Common myeloid progenitor, CD34-positive (primary cell): ENCODE data around the gene TNRC6C.
A peak's percentile ranks its signal among the peaks of the same experiment; 100 is the strongest.
"Not testable (repeated sequence)": the region's sequence is repeated elsewhere in the genome, so short reads cannot be mapped to it uniquely, and the experiment has no call there.

Experiments used
- CTCF ChIA-PET: fragments of 350-600 bp; sonication (Branson Sonifier 250); formaldehyde crosslinking; loops from one replicate; lab custom pipeline; 2021; ENCODE audit warnings: antibody characterized with exemption; lab: Charles Lee
- POLR2A ChIA-PET: fragments of 350-600 bp; sonication (Branson Sonifier 250); formaldehyde crosslinking; loops from one replicate; lab custom pipeline; 2021; ENCODE audit warnings: antibody characterized with exemption; lab: Charles Lee
- DNase-seq, 3 donors: peaks; one replicate each; pipeline versions ENCODE4 v3.0.0 to v3.0.0-alpha.2; 2013
- H3K27ac ChIP-seq, 2 experiments: 1 replicate in 1 of 2; 2 replicates in 1 of 2; pipeline ENCODE4 v1.7.0; 2013; ENCODE audit warnings: inconsistent platforms in 2 of 2, low read length in 2 of 2, mild to moderate bottlenecking in 2 of 2, low read depth in 1 of 2, moderate library complexity in 1 of 2; ENCODE audit not compliant: severe bottlenecking in 2 of 2, insufficient read depth in 1 of 2, poor library complexity in 1 of 2
- H3K27me3 ChIP-seq, 5 experiments: replicated peaks in 2 of 5; 1 replicate in 3 of 5; 2 replicates in 2 of 5; pipeline versions ENCODE4 v1.6.1 to v1.7.0; 2013; ENCODE audit warnings: low read length in 4 of 5, mild to moderate bottlenecking in 2 of 5, moderate library complexity in 2 of 5, inconsistent platforms in 1 of 5; ENCODE audit not compliant: insufficient read depth in 5 of 5, control insufficient read depth in 4 of 5
- H3K36me3 ChIP-seq, 4 experiments: 1 replicate in 2 of 4; 2 replicates in 2 of 4; pipeline versions ENCODE4 v1.6.1 to v1.7.0; 2013; ENCODE audit warnings: low read length in 3 of 4, control low read depth in 1 of 4, mild to moderate bottlenecking in 1 of 4; ENCODE audit not compliant: control insufficient read depth in 4 of 4, insufficient read depth in 4 of 4
- H3K4me1 ChIP-seq, 4 experiments: 1 replicate in 3 of 4; 2 replicates in 1 of 4; pipeline versions ENCODE4 v1.6.1 to v1.7.1; 2013; ENCODE audit warnings: low read length in 3 of 4, mild to moderate bottlenecking in 3 of 4, control low read depth in 1 of 4, inconsistent platforms in 1 of 4, moderate library complexity in 1 of 4; ENCODE audit not compliant: control insufficient read depth in 4 of 4, insufficient read depth in 4 of 4; ENCODE audit errors: control extremely low read depth in 1 of 4
- H3K4me3 ChIP-seq, 7 experiments: 1 replicate in 4 of 7; 2 replicates in 3 of 7; pipeline versions ENCODE4 v1.5.1 to v1.7.0; 2013; ENCODE audit warnings: mild to moderate bottlenecking in 7 of 7, low read length in 6 of 7, moderate library complexity in 6 of 7, inconsistent platforms in 2 of 7, low read depth in 2 of 7, control low read depth in 1 of 7; ENCODE audit not compliant: insufficient read depth in 4 of 7, control insufficient read depth in 1 of 7; ENCODE audit errors: extremely low read depth in 1 of 7
- H3K9me3 ChIP-seq, 5 experiments: 1 replicate in 4 of 5; 2 replicates in 1 of 5; pipeline versions ENCODE4 v1.6.1 to v1.7.1; 2013; ENCODE audit warnings: low read length in 4 of 5, mild to moderate bottlenecking in 2 of 5, inconsistent platforms in 1 of 5, low read depth in 1 of 5, moderate library complexity in 1 of 5; ENCODE audit not compliant: control insufficient read depth in 4 of 5, insufficient read depth in 2 of 5; ENCODE audit errors: control extremely low read depth in 1 of 5
- WGBS: methylation state at CpG from one replicate; pipeline ENCODE4 v1.1.5; 2013; ENCODE audit not compliant: insufficient coverage; 5-methylcytosine and 5-hydroxymethylcytosine counted together

TNRC6C gene

DNA sequence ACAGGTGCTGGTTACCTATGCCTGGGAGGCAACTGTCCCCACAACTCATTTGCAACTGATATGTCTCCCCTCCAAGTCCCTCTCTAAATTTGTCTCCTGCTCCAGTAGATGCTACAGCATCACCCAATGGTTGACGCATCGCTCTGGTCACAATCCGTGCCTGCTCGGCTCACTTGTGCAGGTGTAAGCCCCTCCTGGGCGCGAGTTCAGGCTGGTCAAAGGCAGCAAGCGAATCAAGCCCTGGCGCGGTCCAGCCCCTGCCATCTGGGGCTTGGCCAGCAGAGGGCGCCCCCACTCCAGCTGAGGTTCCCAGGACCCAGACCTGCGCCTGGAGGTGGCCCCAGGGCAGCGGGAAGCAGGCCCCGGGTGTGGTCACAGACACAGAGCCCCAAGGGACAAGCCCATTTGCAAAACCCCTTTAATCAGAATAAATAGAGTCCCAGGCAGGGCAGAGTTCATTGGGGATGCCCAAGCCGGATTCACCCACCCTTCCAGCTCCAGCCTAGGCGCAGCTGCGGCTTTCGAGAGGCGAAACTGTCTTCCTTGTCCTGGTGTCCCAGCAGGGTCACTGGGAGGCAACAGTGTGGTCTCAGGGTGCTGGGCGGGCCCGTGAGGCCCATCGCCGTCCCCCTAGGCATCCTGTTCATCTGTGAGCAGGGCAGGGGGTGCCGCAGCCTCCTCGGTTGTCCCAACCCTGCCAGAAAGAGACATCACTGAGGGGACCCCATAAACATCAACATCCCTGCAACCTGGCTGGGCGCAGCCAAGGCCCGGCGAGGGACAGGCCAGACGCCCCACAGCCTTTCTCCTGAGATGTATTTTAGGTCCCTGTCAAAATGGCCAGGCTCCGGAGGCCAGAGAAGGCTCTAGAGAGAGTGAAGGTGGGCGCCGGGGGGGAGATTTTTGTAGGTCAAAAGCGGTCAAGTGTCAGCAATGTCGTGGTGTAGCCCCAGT is 154.3 kb downstream of the TNRC6C start:
- no peak overlapping the region for H3K4me3 ChIP-seq
- ChIA-PET POLR2A (interaction anchor here (0.6 to 1.1 kb wide), 4 partner anchors 18 to 64 kb away, joined by 3 read pairs; partner anchors contain the start of gene TMC8), CTCF (interaction anchor here (0.6 to 9.4 kb wide), 14 partner anchors 10 to 138 kb away, joined by 3 to 122 read pairs (median 5); partner anchors contain the start of gene TMC8)
- peak; percentile 52 to 67 (median 61) for DNase-seq
- peaks cover 0 to 9% (median 5%) of the 10 kb centered on the region in 4 experiments for H3K4me1 ChIP-seq
- 75% methylated on average over 28 of the region's 33 CpGs for WGBS
- H3K36me3 ChIP-seq, result peaks cover 6 to 78% (median 53%) of the 10 kb centered on the region in 4 experiments
- no peaks in the 10 kb centered on the region for H3K9me3 ChIP-seq
- no peak overlapping the region for H3K27ac ChIP-seq
- H3K27me3 ChIP-seq, result no peaks in the 10 kb centered on the region

DNA sequence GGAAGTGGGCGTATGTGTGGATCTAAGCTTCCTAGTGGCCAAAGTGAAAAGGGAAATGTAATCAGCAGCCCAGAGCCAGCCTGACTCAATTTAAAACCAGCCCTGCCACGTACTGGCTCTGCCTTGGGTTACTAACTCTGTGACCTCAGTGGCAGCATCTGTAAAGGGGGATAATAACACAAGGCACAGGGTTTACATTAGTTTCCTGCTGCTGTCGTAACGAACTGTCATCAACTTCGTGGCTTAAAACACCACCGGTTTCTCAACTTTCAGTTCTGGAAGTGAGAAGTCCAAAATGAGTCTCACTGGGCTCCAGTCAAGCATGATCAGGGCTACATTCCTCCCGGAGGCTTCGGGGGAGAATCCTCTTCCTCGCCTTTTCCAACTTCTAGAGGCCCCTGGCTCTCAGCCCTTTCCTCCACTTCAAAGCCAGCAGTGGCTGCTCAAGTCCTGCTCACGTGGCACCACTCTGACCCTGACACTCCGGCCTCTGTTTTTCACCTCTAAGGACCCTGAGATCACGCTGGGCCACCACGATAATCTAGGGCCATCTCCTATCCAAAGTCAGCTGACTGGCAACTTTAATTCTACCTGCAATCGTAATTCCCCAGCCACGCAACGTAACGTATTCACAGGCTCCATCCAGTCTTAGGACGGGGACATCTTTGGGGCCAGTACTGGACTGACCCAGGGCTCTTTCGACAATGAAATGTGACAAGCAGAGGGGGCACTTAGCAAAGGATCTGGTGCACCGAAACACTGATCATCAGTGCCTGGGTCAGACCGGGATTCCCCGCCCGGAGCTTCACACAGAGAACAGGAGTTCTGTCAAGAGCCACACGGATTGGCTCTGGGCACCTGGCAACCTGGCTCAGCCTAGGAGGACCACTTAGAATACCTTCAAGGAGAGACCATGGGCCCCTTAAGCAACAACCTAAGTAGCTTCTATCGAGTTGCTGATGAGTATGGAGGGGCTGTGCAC is 155.6 kb downstream of the TNRC6C start:
- Histone ChIP-seq H3K36me3 (peaks cover 6 to 80% (median 53%) of the 10 kb centered on the region in 4 experiments), H3K27me3 (no peaks in the 10 kb centered on the region), H3K9me3 (no peaks in the 10 kb centered on the region), H3K27ac (no peak overlapping the region), H3K4me3 (no peak overlapping the region), H3K4me1 (peaks cover 0 to 16% (median 8%) of the 10 kb centered on the region in 4 experiments)
- ChIA-PET CTCF (interaction anchor here (0.7 to 9.4 kb wide), 14 partner anchors 8 to 308 kb away, joined by 3 to 122 read pairs (median 4); partner anchors contain the start of gene TMC8), POLR2A (interaction anchor here (0.8 to 1.1 kb wide), 3 partner anchors 13 to 62 kb away, joined by 3 read pairs; no protein-coding TSS in a partner anchor)
- WGBS, result 93% methylated on average over 25 of the region's 25 CpGs
- DNase-seq, result no peak

DNA sequence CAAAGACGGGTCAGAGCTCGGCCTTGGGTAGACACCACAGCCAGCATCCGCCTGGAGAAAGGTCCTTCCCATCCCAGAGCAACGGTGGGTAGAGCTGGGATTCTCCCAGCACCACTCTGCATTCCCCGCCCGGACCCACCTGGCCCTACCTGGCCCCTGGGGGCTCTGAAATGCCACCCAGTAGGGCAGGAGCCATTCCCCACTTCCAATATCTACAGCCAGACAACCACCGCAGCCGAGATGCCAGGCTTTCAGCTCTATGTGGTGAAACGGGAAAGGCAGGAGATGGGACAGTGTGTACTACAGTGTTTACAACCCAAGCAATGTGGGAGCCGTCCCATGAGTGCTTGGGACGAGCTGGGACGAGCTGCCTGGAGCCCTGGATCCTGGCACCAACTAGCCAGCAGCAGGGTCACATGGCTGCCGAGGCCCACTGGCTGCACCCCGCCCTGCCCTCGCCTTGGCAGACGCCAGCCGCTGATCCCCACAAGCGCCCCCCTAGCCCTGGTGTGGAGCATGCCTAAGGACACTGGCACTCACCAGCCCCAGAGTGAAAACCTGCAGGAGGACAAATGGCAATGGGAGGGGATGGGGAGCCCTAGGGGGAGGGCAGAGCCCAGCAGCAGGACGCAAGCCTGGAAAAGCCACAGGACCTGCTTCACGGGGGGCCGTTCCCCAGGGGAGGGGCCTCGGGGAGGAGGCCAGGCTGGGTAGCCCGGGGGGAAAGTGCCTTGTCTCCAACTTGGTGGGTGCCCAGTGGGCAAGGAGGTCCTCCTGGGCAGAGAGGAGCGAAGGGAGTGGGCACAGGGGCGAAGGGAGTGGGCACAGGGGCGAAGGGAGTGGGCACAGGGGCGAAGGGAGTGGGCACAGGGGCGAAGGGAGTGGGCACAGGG is 156.6 kb downstream of the TNRC6C start:
- peaks cover 6 to 77% (median 51%) of the 10 kb centered on the region in 4 experiments for H3K36me3 ChIP-seq

DNA sequence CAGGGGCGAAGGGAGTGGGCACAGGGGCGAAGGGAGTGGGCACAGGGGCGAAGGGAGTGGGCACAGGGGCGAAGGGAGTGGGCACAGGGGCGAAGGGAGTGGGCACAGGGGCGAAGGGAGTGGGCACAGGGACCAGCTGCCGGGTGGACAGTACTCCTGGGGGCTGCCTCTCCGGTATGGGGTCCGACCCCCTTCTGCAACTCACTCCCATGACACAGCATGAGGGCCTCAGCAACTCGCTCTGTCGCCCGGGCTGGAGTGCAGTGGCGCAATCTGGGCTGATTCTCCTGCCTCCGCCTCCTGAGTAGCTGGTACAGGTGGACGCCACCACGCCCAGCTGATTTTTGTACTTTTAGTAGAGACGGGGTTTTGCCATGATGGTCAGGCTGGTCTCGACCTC is 157.3 kb downstream of the TNRC6C start:
- CTCF ChIA-PET, result interaction anchor here (0.8 to 9.4 kb wide), 11 partner anchors 10 to 306 kb away, joined by 3 to 122 read pairs (median 4); partner anchors contain the start of genes TMC6 and TMC8
- POLR2A ChIA-PET, H3K27ac ChIP-seq, H3K27me3 ChIP-seq, H3K4me3 ChIP-seq, DNase-seq, H3K9me3 ChIP-seq: not testable (repeated sequence)
- Histone ChIP-seq H3K36me3 (peaks cover 6 to 75% (median 47%) of the 10 kb centered on the region in 4 experiments), H3K4me1 (peaks cover 0 to 19% (median 11%) of the 10 kb centered on the region in 4 experiments)
- WGBS, result 96% methylated on average over 12 of the region's 18 CpGs

More for the DNA sequence above, 156.6 kb downstream of the TNRC6C start:
- DNase-seq, result no peak
- H3K27me3 ChIP-seq, result no peaks in the 10 kb centered on the region
- peaks cover 0 to 16% (median 8%) of the 10 kb centered on the region in 4 experiments for H3K4me1 ChIP-seq
- H3K9me3 ChIP-seq, result no peaks in the 10 kb centered on the region
- H3K27ac ChIP-seq, result no peak overlapping the region
- WGBS, result 97% methylated on average over 15 of the region's 28 CpGs
- ChIA-PET POLR2A (interaction anchor here (0.9 to 1.1 kb wide), 2 partner anchors 12 to 19 kb away, joined by 3 read pairs; no protein-coding TSS in a partner anchor), CTCF (interaction anchor here (0.6 to 9.4 kb wide), 12 partner anchors 10 to 1365 kb away, joined by 3 to 122 read pairs (median 4); partner anchors contain the start of genes TMC6 and TMC8)
- no peak overlapping the region for H3K4me3 ChIP-seq

DNA sequence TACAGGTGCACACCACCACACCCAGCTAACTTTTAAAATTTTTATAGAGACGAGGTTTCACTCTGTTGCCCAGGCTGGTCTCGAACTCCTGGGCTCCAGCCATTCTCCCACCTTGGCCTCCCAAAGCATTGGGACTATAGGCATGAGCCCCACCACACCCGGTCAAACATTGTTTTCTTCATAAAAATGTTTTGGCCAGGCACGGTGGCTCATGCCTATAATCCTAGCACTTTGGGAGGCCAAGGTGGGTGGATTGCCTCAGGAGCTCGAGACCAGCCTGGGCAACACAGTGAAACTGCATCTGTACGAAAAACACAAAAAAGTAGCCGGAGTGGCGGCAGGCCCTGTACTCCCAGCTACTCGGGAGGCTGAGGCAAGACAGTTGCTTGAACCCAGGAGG is 157.9 kb downstream of the TNRC6C start:
- CTCF ChIA-PET, result interaction anchor here (0.8 to 9.4 kb wide), 10 partner anchors 10 to 306 kb away, joined by 3 to 122 read pairs (median 4); partner anchors contain the start of genes TMC6 and TMC8
- 96% methylated on average over 9 of the region's 9 CpGs for WGBS
- Histone ChIP-seq H3K9me3 (no peaks in the 10 kb centered on the region), H3K36me3 (peaks cover under 1 to 75% (median 42%) of the 10 kb centered on the region in 4 experiments), H3K27me3 (no peaks in the 10 kb centered on the region), H3K27ac (no peak overlapping the region), H3K4me1 (peaks cover 0 to 25% (median 17%) of the 10 kb centered on the region in 4 experiments), H3K4me3 (no peak overlapping the region)
- POLR2A ChIA-PET, result no interaction called here
- DNase-seq, result no peak
